Parathyroid adenoma (tissue), 2 donors: ENCODE results near the gene BRD2.

Experiments used
- H2AFZ ChIP-seq: fragments of 300-600 bp; sonication (generic); one replicate; pipeline ENCODE4 v1.7.0; 2017; ENCODE audit warnings: antibody characterized with exemption, mild to moderate bottlenecking
- H3K27ac ChIP-seq: fragments of 300-600 bp; sonication (generic); one replicate; pipeline ENCODE4 v1.7.0; 2017
- H3K27me3 ChIP-seq: fragments of 300-600 bp; sonication (generic); one replicate; pipeline ENCODE4 v1.7.0; 2017; ENCODE audit warnings: low read length; ENCODE audit not compliant: control insufficient read depth, insufficient read depth
- H3K36me3 ChIP-seq: fragments of 300-600 bp; sonication (generic); one replicate; pipeline ENCODE4 v1.7.0; 2017; ENCODE audit warnings: low read length; ENCODE audit not compliant: control insufficient read depth, insufficient read depth
- H3K4me1 ChIP-seq: fragments of 300-600 bp; sonication (generic); one replicate; pipeline ENCODE4 v1.7.0; 2017; ENCODE audit warnings: control low read depth
- H3K4me2 ChIP-seq: fragments of 300-600 bp; sonication (generic); one replicate; pipeline ENCODE4 v1.7.0; 2017; ENCODE audit warnings: low read length
- H3K4me3 ChIP-seq: fragments of 300-600 bp; sonication (generic); one replicate; pipeline ENCODE4 v1.7.0; 2017; ENCODE audit warnings: low read depth, low read length
- H3K79me2 ChIP-seq: fragments of 300-600 bp; sonication (generic); one replicate; pipeline ENCODE4 v1.7.0; 2017; ENCODE audit warnings: control low read depth
- H3K9ac ChIP-seq: fragments of 300-600 bp; sonication (generic); one replicate; pipeline ENCODE4 v1.7.0; 2017; ENCODE audit warnings: mild to moderate bottlenecking
- H3K9me3 ChIP-seq: fragments of 300-600 bp; sonication (generic); one replicate; pipeline ENCODE4 v1.7.0; 2017; ENCODE audit warnings: low read length; ENCODE audit not compliant: control insufficient read depth
- CTCF ChIP-seq: fragments of 300-600 bp; sonication (generic); IDR thresholded peaks from one replicate; pipeline ENCODE4 v1.7.0; 2017; ENCODE audit warnings: antibody characterized with exemption, mild to moderate bottlenecking
- donor health status: primary hyperparathyroidism.

The BRD2 gene

DNA sequence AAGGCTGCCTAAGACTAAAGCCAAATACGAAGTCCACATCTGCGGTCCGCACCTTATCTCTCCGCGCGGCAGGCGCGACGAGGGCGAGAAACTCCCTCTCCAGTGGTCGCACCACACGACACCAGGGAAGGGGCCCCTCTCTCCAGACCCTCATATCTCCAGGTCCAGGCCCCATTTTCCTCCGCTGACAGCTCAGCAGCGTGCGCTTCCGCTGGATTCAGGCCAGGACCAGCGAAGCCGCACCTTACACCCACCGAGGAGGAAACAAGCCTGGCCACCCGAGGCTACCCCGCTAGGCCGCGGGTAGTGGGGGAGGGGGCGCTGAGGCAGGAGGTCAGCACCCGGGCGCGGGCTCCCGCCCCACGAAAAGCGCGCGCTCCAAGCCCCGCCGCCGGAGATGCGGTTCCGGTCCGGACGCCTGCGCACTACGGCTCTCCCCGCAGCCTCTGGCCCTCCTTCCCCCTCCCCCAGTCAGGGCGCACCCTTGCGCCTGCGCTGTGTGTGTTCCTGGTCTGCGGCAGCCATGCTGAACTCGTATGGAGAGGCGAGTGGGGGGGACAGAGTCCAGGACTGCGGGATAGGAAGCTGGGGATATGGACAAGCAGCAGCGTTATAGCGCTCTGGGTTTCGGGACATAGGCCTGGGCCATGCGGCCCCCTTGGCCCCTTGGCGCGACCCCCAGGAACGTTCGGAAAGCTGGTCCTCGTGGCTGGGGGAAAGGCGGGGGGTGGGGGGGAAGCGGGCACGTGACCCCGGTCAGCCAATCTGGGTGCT, at the start of gene BRD2:
Gene BRD2, plus strand, starts transcription at position 502 of the 774 bp plus-strand sequence. CDS start 4,305 bp downstream, outside the sequence.
- H3K79me2 ChIP-seq = peaks cover 15% of the 10 kb centered on the region
- H3K4me3 ChIP-seq = peak within 1 kb of the TSS; percentile 99
- H3K36me3 ChIP-seq = no peaks in the 10 kb centered on the region
- no peaks in the 10 kb centered on the region for H3K9me3 ChIP-seq
- H3K4me2 ChIP-seq = peak within 1 kb of the TSS; percentile 100
- H3K27me3 ChIP-seq = no peaks in the 10 kb centered on the region
- H3K27ac ChIP-seq = peak within 1 kb of the TSS; percentile 97
- TF ChIP-seq CTCF = no peak
- H2AFZ ChIP-seq = peak within 1 kb of the TSS; percentile 86
- peaks cover 12% of the 10 kb centered on the region for H3K4me1 ChIP-seq
- peak within 1 kb of the TSS; percentile 78 for H3K9ac ChIP-seq

DNA sequence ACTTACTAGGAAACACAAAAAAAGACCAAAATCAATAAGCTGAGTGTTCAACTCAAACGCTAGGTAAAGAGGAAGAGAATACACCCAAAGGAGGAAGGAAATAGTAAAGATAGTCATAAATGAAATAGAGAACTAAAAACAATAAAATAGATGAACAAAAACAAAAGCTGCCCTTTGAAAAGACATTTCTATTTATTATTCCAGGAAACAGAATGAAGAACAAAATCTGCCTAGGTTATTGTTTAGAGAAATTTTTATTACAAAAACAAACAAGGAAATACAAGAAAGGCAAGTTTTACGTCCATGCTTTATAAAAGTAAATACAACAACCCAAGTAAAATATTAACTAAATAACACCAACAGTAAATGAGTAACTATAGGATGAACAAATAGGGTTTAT, 47.7 kb upstream of the BRD2 start:
- no peak overlapping the region for H2AFZ ChIP-seq
- no peaks in the 10 kb centered on the region for H3K27me3 ChIP-seq
- no peaks in the 10 kb centered on the region for H3K36me3 ChIP-seq
- H3K4me1 ChIP-seq = no peaks in the 10 kb centered on the region
- no peak overlapping the region for H3K4me2 ChIP-seq
- no peaks in the 10 kb centered on the region for H3K9me3 ChIP-seq
- H3K9ac ChIP-seq = no peak overlapping the region
- no peak for TF ChIP-seq CTCF
- no peaks in the 10 kb centered on the region for H3K79me2 ChIP-seq
- no peak overlapping the region for H3K27ac ChIP-seq
- no peak overlapping the region for H3K4me3 ChIP-seq

GRCh38 chr6:32922083-32922482, 46.3 kb upstream of the BRD2 start:
- H3K4me1 ChIP-seq = no peaks in the 10 kb centered on the region

DNA sequence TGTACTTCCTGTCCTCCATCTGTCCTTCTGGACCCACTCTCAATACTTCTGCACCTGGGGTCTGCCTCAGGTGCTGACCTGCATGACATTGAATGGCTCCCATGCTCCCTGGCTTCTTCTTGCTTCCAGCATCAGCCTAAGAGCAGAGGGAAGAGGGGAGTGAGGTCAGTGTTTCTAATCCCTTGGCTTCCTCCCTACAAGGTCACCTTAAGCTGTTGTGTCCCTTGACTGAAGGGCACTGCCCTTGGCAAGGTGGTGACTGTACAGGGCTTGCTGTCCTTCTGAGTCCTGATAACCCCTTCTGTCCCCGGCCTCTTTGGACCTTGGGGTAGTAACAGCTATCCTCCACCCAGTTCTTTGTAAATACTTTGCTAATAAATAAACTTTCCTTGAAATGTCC, 37.2 kb upstream of the BRD2 start:
- H3K79me2 ChIP-seq = no peaks in the 10 kb centered on the region
- no peak overlapping the region for H3K27ac ChIP-seq
- no peaks in the 10 kb centered on the region for H3K27me3 ChIP-seq
- no peak for TF ChIP-seq CTCF
- H3K9ac ChIP-seq = no peak overlapping the region
- H3K9me3 ChIP-seq = no peaks in the 10 kb centered on the region
- no peaks in the 10 kb centered on the region for H3K36me3 ChIP-seq
- H3K4me2 ChIP-seq = no peak overlapping the region
- H2AFZ ChIP-seq = no peak overlapping the region
- no peaks in the 10 kb centered on the region for H3K4me1 ChIP-seq
- no peak overlapping the region for H3K4me3 ChIP-seq

More at GRCh38 chr6:32922083-32922482, 46.3 kb upstream of the BRD2 start:
- H3K36me3 ChIP-seq = no peaks in the 10 kb centered on the region
- no peak for TF ChIP-seq CTCF
- no peak overlapping the region for H3K4me2 ChIP-seq
- H3K9me3 ChIP-seq = no peaks in the 10 kb centered on the region
- no peaks in the 10 kb centered on the region for H3K79me2 ChIP-seq
- no peak overlapping the region for H3K9ac ChIP-seq
- H3K27me3 ChIP-seq = no peaks in the 10 kb centered on the region
- H3K4me3 ChIP-seq = no peak overlapping the region
- H3K27ac ChIP-seq = no peak overlapping the region
- no peak overlapping the region for H2AFZ ChIP-seq
